Measurements from ENCODE around the gene RPA1. TPM values are rescaled to one million over a fixed set of nuclear protein-coding genes. Genes with fewer than 3 reads are reported as not detected.

RPA1 gene
- total RNA-seq, 1 donor from 2014 or later: 68.8 TPM

DNA sequence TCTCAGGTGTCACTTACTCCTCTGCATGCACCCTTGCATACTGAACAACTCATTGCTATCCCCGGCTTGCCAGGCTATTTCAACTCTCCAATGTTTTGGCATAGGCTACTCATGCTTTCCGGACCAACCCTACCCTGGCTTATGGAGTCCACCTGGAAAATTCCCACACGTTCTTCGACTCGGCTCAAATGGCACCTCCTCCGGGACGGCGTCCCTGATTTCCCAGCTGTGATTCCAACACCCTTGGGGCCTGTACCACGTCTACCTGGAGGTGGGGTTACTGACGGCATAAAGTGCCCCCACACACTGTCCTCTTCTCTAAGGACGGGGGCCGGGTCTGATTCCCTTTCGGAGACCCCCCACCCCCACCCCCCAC lies 601 bp upstream of the RPA1 start:
- no peak for TF ChIP-seq EZH2 (IDR thresholded peaks at IDR 0.05; ENCODE audit: insufficient read depth, low read length)
- TF ChIP-seq, protein P1, sequence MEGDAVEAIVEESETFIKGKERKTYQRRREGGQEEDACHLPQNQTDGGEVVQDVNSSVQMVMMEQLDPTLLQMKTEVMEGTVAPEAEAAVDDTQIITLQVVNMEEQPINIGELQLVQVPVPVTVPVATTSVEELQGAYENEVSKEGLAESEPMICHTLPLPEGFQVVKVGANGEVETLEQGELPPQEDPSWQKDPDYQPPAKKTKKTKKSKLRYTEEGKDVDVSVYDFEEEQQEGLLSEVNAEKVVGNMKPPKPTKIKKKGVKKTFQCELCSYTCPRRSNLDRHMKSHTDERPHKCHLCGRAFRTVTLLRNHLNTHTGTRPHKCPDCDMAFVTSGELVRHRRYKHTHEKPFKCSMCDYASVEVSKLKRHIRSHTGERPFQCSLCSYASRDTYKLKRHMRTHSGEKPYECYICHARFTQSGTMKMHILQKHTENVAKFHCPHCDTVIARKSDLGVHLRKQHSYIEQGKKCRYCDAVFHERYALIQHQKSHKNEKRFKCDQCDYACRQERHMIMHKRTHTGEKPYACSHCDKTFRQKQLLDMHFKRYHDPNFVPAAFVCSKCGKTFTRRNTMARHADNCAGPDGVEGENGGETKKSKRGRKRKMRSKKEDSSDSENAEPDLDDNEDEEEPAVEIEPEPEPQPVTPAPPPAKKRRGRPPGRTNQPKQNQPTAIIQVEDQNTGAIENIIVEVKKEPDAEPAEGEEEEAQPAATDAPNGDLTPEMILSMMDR (IDR thresholded peaks at IDR 0.05; ENCODE audit: insufficient read depth, low read depth, low read length): no peak

DNA sequence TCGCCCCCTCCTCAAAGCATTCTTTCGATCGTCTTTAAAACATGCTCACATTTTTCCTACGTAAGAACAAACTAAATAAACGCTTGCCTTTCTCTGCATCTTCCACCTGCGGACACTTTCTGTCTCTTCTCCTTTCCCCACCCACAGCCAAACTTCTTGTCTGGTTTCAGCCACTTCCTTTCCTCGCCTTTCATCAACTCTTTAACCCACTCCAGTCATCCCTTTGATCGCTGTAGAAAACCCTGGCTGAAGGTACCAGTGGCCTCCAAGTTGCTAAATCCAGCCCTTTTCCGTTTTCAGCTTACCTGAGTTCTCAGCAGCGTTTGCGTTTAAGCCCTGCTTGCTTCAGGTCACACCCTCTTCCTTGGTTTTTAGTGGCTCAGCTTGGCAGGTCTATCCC lies 483 bp downstream of the RPA1 start:
- Mint-ChIP-seq H3K27ac (ENCODE audit: unreplicated experiment) (peak overlapping the region; percentile 37), H3K4me3 (ENCODE audit: unreplicated experiment) (peak overlapping the region; percentile 92), H3K9me3 (ENCODE audit: unreplicated experiment) (no peaks in the 10 kb centered on the region), H3K27me3 (ENCODE audit: low read depth, unreplicated experiment) (no peaks in the 10 kb centered on the region), H3K36me3 (ENCODE audit: low read depth, unreplicated experiment) (peaks cover 2% of the 10 kb centered on the region), H3K4me1 (ENCODE audit: low read depth, unreplicated experiment) (peaks cover 5% of the 10 kb centered on the region)
- FAIRE-seq (no peak), DNase-seq (ENCODE audit: low read depth) (peak; percentile 5)
- Histone ChIP-seq H3K79me2 (ENCODE audit: insufficient read depth, low read length) (peaks cover 60% of the 10 kb centered on the region), H3K9me3 (ENCODE audit: insufficient read depth, low read depth, low read length) (no peaks in the 10 kb centered on the region), H3K36me3 (ENCODE audit: insufficient read depth, low read length) (no peaks in the 10 kb centered on the region), H3K4me1 (ENCODE audit: insufficient read depth, low read length) (peaks cover 10% of the 10 kb centered on the region), H3K9ac (ENCODE audit: low read length) (peak overlapping the region; percentile 85), H3K27me3 (ENCODE audit: insufficient read depth, low read length) (no peaks in the 10 kb centered on the region), H3K4me2 (ENCODE audit: low read length) (peak overlapping the region; percentile 99), H2AFZ (ENCODE audit: low read depth, low read length) (peak overlapping the region; percentile 94), H3K4me3 (ENCODE audit: insufficient read depth, low read depth, low read length) (peak overlapping the region; percentile 86), H4K20me1 (ENCODE audit: insufficient read depth, low read length) (peaks cover 7% of the 10 kb centered on the region), H3K27ac (ENCODE audit: low read depth, low read length) (no peak overlapping the region)
- TF ChIP-seq EZH2 (IDR thresholded peaks at IDR 0.05; ENCODE audit: insufficient read depth, low read length): no peak
- TF ChIP-seq, protein P1 (IDR thresholded peaks at IDR 0.05; ENCODE audit: insufficient read depth, low read depth, low read length): no peak

More for the DNA sequence above, 601 bp upstream of the RPA1 start:
- Histone ChIP-seq H3K9me3 (ENCODE audit: insufficient read depth, low read depth, low read length) (no peaks in the 10 kb centered on the region), H3K27me3 (ENCODE audit: insufficient read depth, low read length) (no peaks in the 10 kb centered on the region), H3K27ac (ENCODE audit: low read depth, low read length) (peak overlapping the region; percentile 67), H3K4me2 (ENCODE audit: low read length) (peak overlapping the region; percentile 99), H3K36me3 (ENCODE audit: insufficient read depth, low read length) (no peaks in the 10 kb centered on the region), H2AFZ (ENCODE audit: low read depth, low read length) (peak overlapping the region; percentile 94), H3K79me2 (ENCODE audit: insufficient read depth, low read length) (peaks cover 49% of the 10 kb centered on the region), H4K20me1 (ENCODE audit: insufficient read depth, low read length) (peaks cover 7% of the 10 kb centered on the region), H3K4me1 (ENCODE audit: insufficient read depth, low read length) (peaks cover 10% of the 10 kb centered on the region), H3K4me3 (ENCODE audit: insufficient read depth, low read depth, low read length) (peak overlapping the region; percentile 86), H3K9ac (ENCODE audit: low read length) (peak overlapping the region; percentile 85)
- H3K4me1 Mint-ChIP-seq (ENCODE audit: low read depth, unreplicated experiment): peaks cover 5% of the 10 kb centered on the region
- DNase-seq (ENCODE audit: low read depth) (no peak), FAIRE-seq (no peak)
- H3K27me3 Mint-ChIP-seq (ENCODE audit: low read depth, unreplicated experiment): no peaks in the 10 kb centered on the region
- H3K36me3 Mint-ChIP-seq (ENCODE audit: low read depth, unreplicated experiment): peaks cover 2% of the 10 kb centered on the region
- H3K27ac Mint-ChIP-seq (ENCODE audit: unreplicated experiment): peak overlapping the region; percentile 55
- peak overlapping the region; percentile 83 for H3K4me3 Mint-ChIP-seq (ENCODE audit: unreplicated experiment)
- H3K9me3 Mint-ChIP-seq (ENCODE audit: unreplicated experiment): no peaks in the 10 kb centered on the region

DNA sequence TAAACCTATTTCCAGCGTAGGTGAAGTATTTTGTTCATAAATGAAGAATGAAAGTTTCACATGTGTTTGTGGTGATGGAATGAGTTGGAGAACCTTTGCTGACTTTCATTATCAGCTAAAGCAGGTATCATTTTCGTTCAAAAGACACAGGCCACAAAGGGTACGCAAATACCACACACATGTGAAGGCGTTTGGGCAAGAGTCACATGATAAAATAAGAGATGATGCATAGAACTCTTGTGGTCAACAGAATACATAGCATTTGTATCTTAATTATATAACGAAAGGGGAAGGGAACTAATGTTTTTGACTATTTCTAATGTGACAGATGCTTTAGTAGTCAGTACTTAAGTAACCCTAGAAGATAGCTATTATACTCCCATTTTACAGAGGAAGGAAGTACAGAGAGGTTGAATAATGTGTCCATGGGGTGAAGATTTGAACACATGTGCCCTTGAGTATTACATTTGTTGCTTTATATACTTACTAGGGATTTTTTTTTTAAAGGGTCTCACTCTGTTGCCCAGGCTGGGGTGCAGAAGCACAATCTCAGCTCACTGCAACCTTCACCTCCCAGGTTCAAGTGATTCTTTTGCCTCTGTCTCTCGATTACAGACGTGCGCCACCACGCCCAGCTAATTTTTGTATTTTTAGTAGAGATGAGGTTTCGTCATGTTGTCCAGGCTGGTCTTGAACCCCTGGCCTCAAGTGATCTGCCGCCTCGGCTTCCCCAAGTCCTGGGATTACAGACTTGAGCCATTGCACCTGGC lies 4.8 kb downstream of the RPA1 start:
- Histone ChIP-seq H2AFZ (ENCODE audit: low read depth, low read length) (no peak overlapping the region), H3K4me2 (ENCODE audit: low read length) (no peak overlapping the region), H3K9ac (ENCODE audit: low read length) (no peak overlapping the region), H3K27ac (ENCODE audit: low read depth, low read length) (no peak overlapping the region), H3K27me3 (ENCODE audit: insufficient read depth, low read length) (no peaks in the 10 kb centered on the region), H3K9me3 (ENCODE audit: insufficient read depth, low read depth, low read length) (no peaks in the 10 kb centered on the region), H4K20me1 (ENCODE audit: insufficient read depth, low read length) (peaks cover 7% of the 10 kb centered on the region), H3K36me3 (ENCODE audit: insufficient read depth, low read length) (no peaks in the 10 kb centered on the region), H3K4me1 (ENCODE audit: insufficient read depth, low read length) (peaks cover 4% of the 10 kb centered on the region), H3K4me3 (ENCODE audit: insufficient read depth, low read depth, low read length) (no peak overlapping the region), H3K79me2 (ENCODE audit: insufficient read depth, low read length) (peaks cover 85% of the 10 kb centered on the region)
- H3K36me3 Mint-ChIP-seq (ENCODE audit: low read depth, unreplicated experiment): no peaks in the 10 kb centered on the region
- H3K27ac Mint-ChIP-seq (ENCODE audit: unreplicated experiment): no peak overlapping the region
- no peak overlapping the region for H3K4me3 Mint-ChIP-seq (ENCODE audit: unreplicated experiment)
- no peaks in the 10 kb centered on the region for H3K27me3 Mint-ChIP-seq (ENCODE audit: low read depth, unreplicated experiment)
- no peaks in the 10 kb centered on the region for H3K4me1 Mint-ChIP-seq (ENCODE audit: low read depth, unreplicated experiment)
- H3K9me3 Mint-ChIP-seq (ENCODE audit: unreplicated experiment): no peaks in the 10 kb centered on the region
- DNase-seq (ENCODE audit: low read depth) (no peak), FAIRE-seq (no peak)
- no peak for TF ChIP-seq EZH2 (IDR thresholded peaks at IDR 0.05; ENCODE audit: insufficient read depth, low read length)
- TF ChIP-seq, protein P1 (IDR thresholded peaks at IDR 0.05; ENCODE audit: insufficient read depth, low read depth, low read length): no peak

All from astrocyte (in vitro differentiated cells and primary cell).